Spleen (tissue), 7 donors: ENCODE data around the gene UST.

Experiments
- POLR2AphosphoS5 ChIP-seq, 3 donors: sonication (generic); formaldehyde crosslinking; IDR thresholded peaks; one replicate each; pipeline ENCODE4 v1.5.1; 2017; ENCODE audit warnings: antibody characterized with exemption in 3 of 3
- TF ChIP-seq, protein P1 (sequence below), 11 experiments: fragments of 200-600 bp in 7 of 11; fragments of 450-650 bp in 4 of 11; sonication (generic) in 4 of 11; IDR thresholded peaks in 8 of 11; conservative IDR thresholded peaks in 3 of 11; 1 replicate in 7 of 11; 2 replicates in 4 of 11; pipeline versions ENCODE4 v1.4.0 to v1.8.0; 2016 to 2021; ENCODE audit warnings: antibody characterized with exemption in 11 of 11, inconsistent platforms in 4 of 11, mild to moderate bottlenecking in 1 of 11
- donor health status: DM: no; HTN: no; CAD: no; lungs with moderate emphysema.
- donor health status: DM: no; HTN: no; CAD: no.
- donor health status: DM: no; HTN: no; CAD: no.

DNA sequence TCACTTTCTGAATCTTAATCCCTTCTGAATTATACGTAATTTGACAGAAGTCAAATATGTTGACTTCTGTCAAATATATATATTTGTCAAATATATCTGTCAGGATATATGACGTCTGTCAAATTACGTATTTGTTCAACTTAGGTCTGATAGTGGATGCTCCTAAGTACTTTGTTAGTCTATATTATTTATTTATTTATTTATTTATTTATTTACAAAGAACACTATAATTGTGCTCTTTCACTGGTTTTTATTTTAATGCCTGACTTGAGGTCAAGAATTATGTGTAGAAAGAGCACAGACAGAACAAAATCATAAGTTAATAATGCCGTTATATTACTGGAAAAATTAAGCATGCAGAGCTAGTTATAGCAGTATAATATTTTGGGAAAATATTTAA lies 81.2 kb downstream of the UST start:
- TF ChIP-seq POLR2AphosphoS5 (IDR thresholded peaks at IDR 0.05), result no peak
- TF ChIP-seq, protein P1, sequence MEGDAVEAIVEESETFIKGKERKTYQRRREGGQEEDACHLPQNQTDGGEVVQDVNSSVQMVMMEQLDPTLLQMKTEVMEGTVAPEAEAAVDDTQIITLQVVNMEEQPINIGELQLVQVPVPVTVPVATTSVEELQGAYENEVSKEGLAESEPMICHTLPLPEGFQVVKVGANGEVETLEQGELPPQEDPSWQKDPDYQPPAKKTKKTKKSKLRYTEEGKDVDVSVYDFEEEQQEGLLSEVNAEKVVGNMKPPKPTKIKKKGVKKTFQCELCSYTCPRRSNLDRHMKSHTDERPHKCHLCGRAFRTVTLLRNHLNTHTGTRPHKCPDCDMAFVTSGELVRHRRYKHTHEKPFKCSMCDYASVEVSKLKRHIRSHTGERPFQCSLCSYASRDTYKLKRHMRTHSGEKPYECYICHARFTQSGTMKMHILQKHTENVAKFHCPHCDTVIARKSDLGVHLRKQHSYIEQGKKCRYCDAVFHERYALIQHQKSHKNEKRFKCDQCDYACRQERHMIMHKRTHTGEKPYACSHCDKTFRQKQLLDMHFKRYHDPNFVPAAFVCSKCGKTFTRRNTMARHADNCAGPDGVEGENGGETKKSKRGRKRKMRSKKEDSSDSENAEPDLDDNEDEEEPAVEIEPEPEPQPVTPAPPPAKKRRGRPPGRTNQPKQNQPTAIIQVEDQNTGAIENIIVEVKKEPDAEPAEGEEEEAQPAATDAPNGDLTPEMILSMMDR (IDR thresholded peaks at IDR 0.05 in 8 of 11, conservative IDR thresholded peaks at IDR 0.05 in 3 of 11), result no peak
